IMR-90 (cell line): ENCODE results near the gene FAM20C.

ENCODE experiments used
- BHLHE40 ChIP-seq: fragments of 150-350 bp; IDR thresholded peaks from 2 replicates; pipeline ENCODE4 v1.6.1; 2016; ENCODE audit warnings: mild to moderate bottlenecking, low read depth, low read length
- CEBPB ChIP-seq: IDR thresholded peaks from 2 replicates; pipeline ENCODE4 v1.6.1; 2012; ENCODE audit warnings: low read depth, low read length, improper control_type of control experiment
- CHD1 ChIP-seq: IDR thresholded peaks from 2 replicates; pipeline ENCODE4 v1.6.1; 2012; ENCODE audit warnings: low read depth, low read length, improper control_type of control experiment
- CTCF ChIP-seq: conservative IDR thresholded peaks from 2 replicates; pipeline ENCODE4 v1.5.1; 2012; ENCODE audit warnings: mild to moderate bottlenecking, low read depth, low read length, improper control_type of control experiment
- ELK1 ChIP-seq: fragments of 150-350 bp; IDR thresholded peaks from 2 replicates; pipeline ENCODE4 v1.6.1; 2016; ENCODE audit warnings: low read depth, mild to moderate bottlenecking, low read length, moderate library complexity, borderline replicate concordance
- FOS ChIP-seq: fragments of 150-350 bp; IDR thresholded peaks from 2 replicates; pipeline ENCODE4 v1.6.1; 2016; ENCODE audit warnings: low read depth, low read length
- MAFK ChIP-seq: IDR thresholded peaks from 2 replicates; pipeline ENCODE4 v1.6.1; 2012; ENCODE audit warnings: low read depth, low read length, improper control_type of control experiment
- MAZ ChIP-seq: IDR thresholded peaks from 2 replicates; pipeline ENCODE4 v1.6.1; 2012; ENCODE audit warnings: low read depth, mild to moderate bottlenecking, low read length, improper control_type of control experiment, moderate library complexity, borderline replicate concordance
- MXI1 ChIP-seq: IDR thresholded peaks from 2 replicates; pipeline ENCODE4 v1.6.1; 2012; ENCODE audit warnings: low read depth, mild to moderate bottlenecking, low read length, moderate library complexity, borderline replicate concordance
- POLR2A ChIP-seq: IDR thresholded peaks from 2 replicates; pipeline ENCODE4 v1.6.1; 2012; ENCODE audit warnings: mild to moderate bottlenecking, low read depth, low read length
- RCOR1 ChIP-seq: IDR thresholded peaks from 2 replicates; pipeline ENCODE4 v1.6.1; 2012; ENCODE audit warnings: mild to moderate bottlenecking, low read length, improper control_type of control experiment; ENCODE audit not compliant: insufficient replicate concordance
- RFX5 ChIP-seq: IDR thresholded peaks from 2 replicates; pipeline ENCODE4 v1.8.0; 2012; ENCODE audit warnings: low read depth, mild to moderate bottlenecking, low read length, moderate library complexity
- SMC3 ChIP-seq: fragments of 150-350 bp; IDR thresholded peaks from 2 replicates; pipeline ENCODE4 v1.6.1; 2016; ENCODE audit warnings: low read depth, mild to moderate bottlenecking, antibody characterized with exemption, low read length, moderate library complexity
- TF ChIP-seq, protein P1 (sequence below): fragments of 150-350 bp; IDR thresholded peaks from 2 replicates; pipeline ENCODE4 v1.6.1; 2017; ENCODE audit warnings: mild to moderate bottlenecking, antibody characterized with exemption, low read length, low read depth

DNA sequence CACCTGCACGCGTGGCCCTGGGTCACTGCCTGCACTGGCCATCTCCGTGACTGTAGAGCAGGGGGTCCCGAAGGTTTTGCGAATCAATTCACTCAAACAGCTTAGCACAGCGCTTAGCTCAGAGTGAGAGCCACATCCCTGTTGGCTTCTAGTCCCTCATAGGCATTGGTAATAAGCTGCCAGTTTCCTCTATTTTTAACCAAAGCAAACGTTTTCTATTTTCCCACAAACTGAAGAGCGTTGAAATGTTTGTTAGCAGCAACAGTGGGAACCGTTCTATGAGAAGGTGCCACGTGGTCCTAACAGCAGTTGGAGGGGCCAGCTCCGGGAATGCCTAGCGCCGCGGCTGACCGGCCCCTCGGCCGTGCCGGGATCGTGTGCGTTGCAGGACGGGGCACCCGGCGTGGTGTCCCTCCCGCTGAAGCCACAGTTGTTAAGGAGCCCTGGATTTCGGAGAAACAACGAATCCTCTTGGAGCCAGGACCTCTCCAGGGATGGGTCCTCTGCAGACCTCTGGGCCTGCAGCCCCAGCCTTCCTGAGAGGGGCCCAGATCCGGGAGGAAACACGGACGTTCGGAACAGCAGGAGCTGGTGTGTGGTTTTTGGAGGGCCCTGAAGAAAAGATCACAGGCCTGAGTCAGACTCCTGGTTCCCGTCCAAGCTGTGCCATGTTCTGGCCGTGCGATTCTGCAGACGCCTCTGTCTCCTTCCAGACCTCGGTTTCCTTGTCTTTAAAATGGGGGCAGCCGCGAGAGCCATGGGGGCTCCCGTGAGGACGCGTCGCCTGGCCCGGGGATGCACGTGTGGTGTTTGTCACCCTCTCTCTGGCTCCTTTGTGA is 40.3 kb downstream of the FAM20C start:
- TF ChIP-seq BHLHE40 (peak; percentile 22; the same call in 1 of the 2 replicates), CTCF (no peak), FOS (0 out of 2 replicates have a peak, but pooled peaks have one; percentile 1), MAZ (peak; percentile 14; the same call in 1 of the 2 replicates), MAFK (no peak), POLR2A (no peak; the same call in 1 of the 2 replicates), SMC3 (no peak), ELK1 (no peak), MXI1 (no peak), RCOR1 (peak; percentile 85), RFX5 (no peak), CEBPB (no peak), CHD1 (no peak)
- TF ChIP-seq, protein P1, sequence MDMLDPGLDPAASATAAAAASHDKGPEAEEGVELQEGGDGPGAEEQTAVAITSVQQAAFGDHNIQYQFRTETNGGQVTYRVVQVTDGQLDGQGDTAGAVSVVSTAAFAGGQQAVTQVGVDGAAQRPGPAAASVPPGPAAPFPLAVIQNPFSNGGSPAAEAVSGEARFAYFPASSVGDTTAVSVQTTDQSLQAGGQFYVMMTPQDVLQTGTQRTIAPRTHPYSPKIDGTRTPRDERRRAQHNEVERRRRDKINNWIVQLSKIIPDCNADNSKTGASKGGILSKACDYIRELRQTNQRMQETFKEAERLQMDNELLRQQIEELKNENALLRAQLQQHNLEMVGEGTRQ: no peak
